NCI-H524 (cell line): ENCODE results near the gene SPARC.
"Not testable (repeated sequence)": the region's sequence is repeated elsewhere in the genome, so short reads cannot be mapped to it uniquely, and the experiment has no call there.

ENCODE experiments used
- DNase-seq, 2 experiments: peaks; one replicate each; lab custom pipeline; 2025; lab: John Stamatoyannopoulos, UW

The SPARC gene

GRCh38 chr5:151686674-151687407 lies at the start of gene SPARC:
TSS of gene SPARC (minus strand) at chr5:151686915. CDS start at chr5:151676188, 10,727 bp downstream.
- DNase-seq, result peak; percentile 50 to 63

GRCh38 chr5:151735646-151736045 lies 48.9 kb upstream of the SPARC start:
- DNase-seq, result no peak

GRCh38 chr5:151734064-151734408 lies 47.3 kb upstream of the SPARC start:
- DNase-seq, result no peak

GRCh38 chr5:151733358-151734063 lies 46.8 kb upstream of the SPARC start:
- DNase-seq, result no peak

GRCh38 chr5:151730381-151730780 lies 43.7 kb upstream of the SPARC start:
- no peak for DNase-seq

- not testable (repeated sequence) for DNase-seq
Measured at GRCh38 chr5:151729597-151729996, 42.9 kb upstream of the SPARC start.

GRCh38 chr5:151724360-151724759 lies 37.6 kb upstream of the SPARC start:
- DNase-seq, result no peak

GRCh38 chr5:151722546-151722945 lies 35.8 kb upstream of the SPARC start:
- DNase-seq, result no peak

GRCh38 chr5:151721812-151722391 lies 35.2 kb upstream of the SPARC start:
- DNase-seq, result no peak

- no peak for DNase-seq
Measured at GRCh38 chr5:151721087-151721646, 34.5 kb upstream of the SPARC start.

- DNase-seq, result no peak
Measured at GRCh38 chr5:151720215-151720614, 33.5 kb upstream of the SPARC start.

- peak in 1 of 2 experiments; percentile 41 for DNase-seq
Measured at GRCh38 chr5:151719228-151720000, 32.7 kb upstream of the SPARC start.

GRCh38 chr5:151718646-151719045 lies 31.9 kb upstream of the SPARC start:
- DNase-seq, result no peak

- peak; percentile 27 to 68 for DNase-seq
Measured at GRCh38 chr5:151718153-151718552, 31.4 kb upstream of the SPARC start.

- DNase-seq, result no peak
Measured at GRCh38 chr5:151717416-151717815, 30.7 kb upstream of the SPARC start.

- peak in 1 of 2 experiments; percentile 20 for DNase-seq
Measured at GRCh38 chr5:151709109-151709735, 22.5 kb upstream of the SPARC start.

GRCh38 chr5:151708126-151708525 lies 21.4 kb upstream of the SPARC start:
- no peak for DNase-seq

- DNase-seq, result peak; percentile 84 to 93
Measured at GRCh38 chr5:151707567-151707966, 20.9 kb upstream of the SPARC start.

- DNase-seq, result no peak
Measured at GRCh38 chr5:151706906-151707305, 20.2 kb upstream of the SPARC start.

- DNase-seq, result no peak
Measured at GRCh38 chr5:151703780-151704179, 17.1 kb upstream of the SPARC start.

GRCh38 chr5:151703227-151703626 lies 16.5 kb upstream of the SPARC start:
- DNase-seq, result peak; percentile 90 to 96
